Left forelimb (tissue), 1 donor: Measurements from ENCODE around the gene FGF3.

ENCODE experiments used
- DNase-seq: peaks from one replicate; pipeline ENCODE4 v3.0.0-alpha.2; 2018; ENCODE audit warnings: low spot score

FGF3 gene

GRCh38 chr11:69843529-69843921, 24.3 kb upstream of the FGF3 start:
- no peak for DNase-seq

DNA sequence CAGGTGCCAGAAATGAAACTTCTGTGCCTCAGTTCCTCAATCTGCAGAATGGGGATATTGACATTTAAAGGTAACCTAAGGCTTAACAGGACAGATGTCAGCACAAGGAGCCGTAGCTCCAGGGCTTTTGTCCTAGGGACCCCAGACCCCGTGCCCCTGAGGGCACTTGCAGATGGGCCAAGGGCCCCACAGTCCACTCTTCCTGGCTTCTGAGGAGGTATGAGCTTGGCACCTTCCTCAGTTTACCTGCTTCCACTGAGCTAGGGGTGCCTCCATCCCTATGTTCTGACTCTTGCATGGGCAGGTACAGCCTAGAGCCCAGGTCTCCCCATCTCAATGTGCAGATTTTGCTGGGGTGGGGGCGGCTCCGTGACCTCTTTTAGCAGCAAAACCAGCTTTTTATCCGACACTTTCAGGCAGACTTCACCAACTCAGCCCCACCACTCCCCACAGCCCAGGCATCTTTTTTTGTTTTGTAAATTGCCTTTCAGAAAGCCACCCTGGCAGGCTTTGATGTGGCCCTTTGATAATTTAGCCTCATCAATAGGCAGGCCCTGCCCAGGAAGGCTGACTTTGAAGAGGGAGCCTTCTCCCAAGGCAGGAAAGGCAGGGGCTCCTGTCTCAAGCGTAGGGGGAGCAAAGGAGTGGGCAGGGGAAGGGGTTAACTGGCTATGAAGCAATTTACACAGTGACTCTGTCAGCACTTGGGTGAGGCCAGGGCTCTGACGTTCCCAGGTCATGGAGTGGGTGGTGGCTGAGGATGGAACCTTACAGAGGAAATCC, 23.7 kb upstream of the FGF3 start:
- peak; percentile 34 for DNase-seq

GRCh38 chr11:69841859-69842698, 22.9 kb upstream of the FGF3 start:
- peak; percentile 31 for DNase-seq

- peak; percentile 38 for DNase-seq
Measured at GRCh38 chr11:69841170-69841858, 22.1 kb upstream of the FGF3 start.

DNA sequence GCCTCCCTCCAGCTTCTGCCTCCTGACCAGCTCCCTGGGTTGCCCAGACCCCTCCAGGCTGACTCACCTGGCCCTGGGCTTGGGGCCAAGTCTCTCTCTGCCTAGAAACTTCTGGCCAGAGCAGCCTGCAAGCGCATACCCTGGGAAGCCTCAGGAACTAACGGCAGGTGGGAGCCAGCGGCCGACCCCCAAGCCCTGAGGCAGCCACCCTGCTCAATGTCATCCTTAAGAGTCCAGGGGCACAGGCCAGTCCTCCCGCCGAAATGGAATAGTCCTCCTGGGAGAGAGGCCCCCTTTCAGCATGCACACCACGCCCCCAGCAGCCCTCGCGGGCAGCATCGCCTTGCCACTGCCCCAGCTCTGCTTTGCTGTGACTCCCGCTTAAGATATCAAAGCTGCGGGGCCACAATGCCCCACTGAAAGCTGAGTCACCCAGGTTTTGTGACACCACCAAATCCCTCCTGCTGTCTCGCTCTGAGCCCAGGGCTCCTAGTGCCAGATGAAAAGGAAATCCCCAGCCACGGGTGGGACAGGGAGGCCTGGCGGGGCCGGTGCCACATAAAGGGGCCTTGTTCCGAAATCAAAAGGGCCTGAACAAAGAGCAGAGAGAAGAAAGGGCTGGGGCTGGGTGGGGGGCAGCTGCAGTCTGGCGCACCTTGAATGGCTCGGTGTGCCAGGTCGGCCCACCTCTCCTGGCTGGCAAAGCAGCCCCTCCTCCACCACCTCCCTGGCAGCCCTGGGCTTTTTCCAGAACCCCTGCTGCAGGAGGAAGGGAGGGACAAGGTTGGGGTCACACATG, 21.4 kb upstream of the FGF3 start:
- peak; percentile 61 for DNase-seq

- DNase-seq = peak; percentile 28
Measured at GRCh38 chr11:69839516-69839915, 20.3 kb upstream of the FGF3 start.

GRCh38 chr11:69837791-69838190, 18.6 kb upstream of the FGF3 start:
- peak; percentile 20 for DNase-seq

DNA sequence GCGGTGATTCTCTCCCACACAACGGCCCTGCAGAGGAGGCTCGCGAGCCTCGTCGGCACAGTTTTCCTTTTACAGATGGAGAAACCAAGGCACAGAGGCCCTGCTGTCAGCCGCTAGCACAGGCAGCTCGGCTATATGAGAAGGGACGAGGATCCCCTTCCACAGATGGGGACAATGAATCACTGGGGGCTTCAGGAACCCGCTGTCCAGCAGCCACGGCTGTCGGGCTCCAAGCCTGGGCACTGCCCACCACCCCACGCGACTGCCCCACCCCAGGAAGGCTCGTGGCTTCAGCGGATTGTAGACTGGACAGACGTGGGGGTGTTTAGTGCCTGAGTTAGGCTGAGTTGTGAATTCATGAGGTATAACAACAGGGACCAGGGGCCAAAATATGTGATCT, 17.2 kb upstream of the FGF3 start:
- DNase-seq = no peak

GRCh38 chr11:69834811-69835800, 15.9 kb upstream of the FGF3 start:
- no peak for DNase-seq

DNA sequence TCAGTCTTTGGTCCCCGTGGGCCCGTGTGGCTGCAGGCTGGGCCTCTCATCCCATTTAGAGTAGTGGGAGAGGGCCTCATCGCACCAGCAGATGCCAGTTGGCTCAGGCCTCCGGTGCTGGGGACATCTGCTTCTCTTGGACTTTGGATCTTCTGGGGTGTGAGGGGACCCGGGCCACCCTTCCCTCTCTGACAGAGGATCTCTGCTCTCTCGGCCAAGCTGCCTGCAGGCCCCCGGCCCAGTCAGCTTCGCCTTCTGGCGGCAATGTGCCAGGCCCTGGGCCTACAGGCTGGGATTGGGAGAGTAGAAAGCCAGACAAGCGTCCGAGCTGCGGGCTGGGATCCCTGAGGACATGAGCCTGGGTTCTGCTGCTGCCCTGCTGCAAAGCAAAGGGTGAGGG, 15.0 kb upstream of the FGF3 start:
- no peak for DNase-seq

DNA sequence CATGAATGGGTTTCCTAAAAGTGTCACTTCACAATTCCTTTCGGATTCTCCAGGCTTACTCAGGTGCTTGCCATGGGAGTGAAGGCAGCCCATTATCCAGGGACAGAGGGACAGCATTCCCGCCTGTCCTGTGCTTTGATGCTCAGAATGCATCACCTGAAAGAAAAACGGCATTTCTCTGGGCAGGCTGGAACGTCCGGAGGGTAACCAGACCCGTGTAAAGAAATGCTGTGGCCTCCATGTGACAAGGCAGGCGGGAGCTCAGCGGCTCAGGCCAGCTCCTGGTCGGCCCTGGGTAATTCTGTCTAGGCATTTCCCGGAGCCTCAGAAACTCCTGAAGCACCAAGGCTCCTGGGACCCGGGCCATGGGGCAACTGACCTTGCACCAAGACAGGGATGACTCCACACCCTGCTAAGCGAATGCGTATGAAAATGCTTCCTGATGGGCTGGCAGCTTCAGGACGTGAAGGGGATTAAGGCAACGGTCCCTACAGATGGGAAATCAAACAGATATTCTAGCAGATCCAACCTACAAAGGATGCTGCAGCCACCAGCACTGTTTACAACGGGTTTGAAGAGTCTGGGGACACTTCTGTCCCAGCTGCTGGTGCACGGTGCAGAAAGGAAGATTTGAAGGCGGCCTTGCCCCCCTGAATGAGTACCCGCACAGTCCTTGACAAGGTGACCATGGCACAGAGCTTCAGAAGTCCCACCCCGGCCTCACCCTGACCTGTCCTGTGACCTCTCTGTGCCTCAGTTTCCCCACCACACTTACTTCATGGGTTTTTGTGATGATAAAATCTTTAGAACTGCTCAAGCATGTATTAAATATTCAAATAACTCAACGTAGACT, 13.6 kb upstream of the FGF3 start:
- peak; percentile 47 for DNase-seq

- DNase-seq = peak; percentile 38
Measured at GRCh38 chr11:69831985-69832384, 12.8 kb upstream of the FGF3 start.

GRCh38 chr11:69830086-69830485, 10.9 kb upstream of the FGF3 start:
- DNase-seq = no peak

GRCh38 chr11:69828971-69829344, 9.7 kb upstream of the FGF3 start:
- DNase-seq = no peak

DNA sequence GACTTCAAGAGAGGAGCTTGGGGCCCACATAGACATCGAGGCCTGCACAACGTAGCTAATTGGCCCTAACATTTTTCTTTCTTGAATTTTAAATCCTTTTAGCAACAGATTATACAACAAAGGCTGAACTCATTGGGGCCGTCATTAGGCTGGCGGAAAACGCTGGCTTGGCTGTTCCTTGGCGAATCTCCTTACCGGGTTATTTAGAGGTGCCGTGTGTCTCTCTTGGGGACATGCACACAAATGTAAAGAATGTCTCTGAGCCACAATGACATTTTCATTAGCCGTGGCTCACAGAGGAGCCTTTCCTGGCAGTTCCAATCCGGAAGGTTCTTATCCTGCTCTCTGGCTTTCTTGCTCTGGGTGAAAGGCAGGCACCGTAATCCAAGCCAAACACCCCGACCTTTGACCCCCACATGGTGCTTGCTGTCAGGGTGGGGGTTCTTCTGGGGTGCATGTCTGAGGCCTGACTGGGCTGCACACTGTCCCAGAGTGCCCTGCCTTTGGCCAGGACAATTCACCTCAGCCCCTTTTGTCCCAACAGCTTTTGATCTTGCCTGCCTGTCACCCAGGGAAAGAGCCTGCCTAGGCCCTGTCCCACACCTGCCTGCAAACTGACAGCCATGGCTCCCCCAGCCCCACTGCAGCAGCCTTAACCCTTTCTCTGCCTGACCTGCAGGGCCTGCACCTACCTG, 9.2 kb upstream of the FGF3 start:
- DNase-seq = no peak

DNA sequence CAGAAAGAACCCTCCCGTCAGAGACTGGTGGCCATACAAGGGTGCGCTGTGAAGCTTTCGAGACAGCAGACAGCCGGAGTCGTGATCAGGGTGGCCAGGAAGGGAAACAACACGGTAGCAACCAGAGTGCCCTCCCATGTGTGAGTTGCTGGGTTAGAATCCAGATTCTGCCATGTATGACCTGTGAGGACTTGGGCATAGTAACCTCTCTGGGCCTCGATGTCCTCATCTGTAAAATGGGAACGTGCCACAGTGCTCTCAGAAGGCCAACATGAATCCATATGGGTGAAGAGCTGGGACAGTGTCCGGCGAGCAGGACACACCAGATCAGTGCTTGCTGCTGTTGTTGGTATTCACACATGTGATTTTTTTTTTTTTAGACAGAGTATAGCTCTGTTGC, 7.6 kb upstream of the FGF3 start:
- no peak for DNase-seq

DNA sequence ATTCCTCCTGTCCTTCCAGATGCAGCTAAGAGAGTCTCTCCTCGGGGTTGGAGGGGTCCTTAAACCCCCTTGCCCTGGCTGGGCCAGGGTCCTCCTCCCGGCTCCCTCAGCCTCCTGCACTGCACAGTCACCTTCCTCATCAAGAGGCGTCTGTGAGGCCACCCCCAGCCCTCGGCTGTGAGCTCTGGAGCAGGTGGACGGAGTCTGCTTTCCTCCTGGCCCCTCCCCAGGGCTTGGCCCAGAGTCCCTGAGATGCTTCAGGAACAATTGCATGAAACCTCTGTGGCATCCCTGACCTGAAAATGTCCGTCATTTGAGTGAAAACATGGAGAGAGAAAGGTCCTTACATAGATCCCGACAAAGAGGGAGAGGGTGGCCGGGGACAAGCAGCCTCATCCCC, 6.7 kb upstream of the FGF3 start:
- no peak for DNase-seq

DNA sequence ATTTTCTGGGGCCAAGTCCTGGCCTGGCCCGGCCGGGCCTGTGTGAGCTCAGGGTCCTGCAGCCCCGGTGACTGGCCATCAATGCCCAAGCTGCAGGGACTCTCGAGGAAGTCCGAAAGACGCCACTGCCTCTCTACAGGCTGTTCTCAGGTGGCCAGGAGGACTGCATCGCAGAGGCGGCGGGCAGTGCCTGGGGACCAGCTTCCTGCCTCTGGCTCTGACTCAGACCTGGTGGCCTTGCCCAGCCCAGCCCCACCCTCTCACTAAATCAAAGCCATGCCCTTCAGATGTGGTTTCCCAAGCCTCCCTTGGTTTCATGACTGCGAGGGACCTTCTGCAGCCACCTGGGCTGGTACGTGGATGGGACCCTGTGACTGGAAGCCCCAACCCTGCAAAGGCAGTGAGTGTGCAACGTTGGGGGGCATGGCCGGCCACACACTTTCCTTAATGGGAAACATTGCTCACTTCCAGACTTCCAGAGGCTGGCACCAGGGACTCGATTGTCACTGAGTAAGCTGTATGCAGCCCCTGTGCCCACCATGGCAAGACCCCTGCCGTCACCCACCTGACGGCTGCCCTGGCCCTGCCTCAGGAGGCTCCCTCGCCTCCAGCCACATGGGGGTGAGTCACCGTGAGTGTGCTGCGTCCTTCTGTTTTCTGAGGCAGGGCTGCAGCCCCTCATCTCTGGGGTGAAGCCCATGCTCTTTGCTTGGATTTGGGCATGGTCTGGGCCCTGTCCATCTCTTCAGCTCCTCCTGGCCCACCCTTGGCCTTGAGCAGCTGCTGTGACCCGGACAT, 6.0 kb upstream of the FGF3 start:
- DNase-seq = no peak
